SH-SY5Y (cell line): ENCODE data around the gene SAMD14.

ENCODE experiments used
- GATA2 ChIP-seq: IDR thresholded peaks from 2 replicates; pipeline ENCODE4 v1.6.1; 2011; ENCODE audit warnings: mild to moderate bottlenecking, low read depth, low read length
- GATA3 ChIP-seq: IDR thresholded peaks from 2 replicates; pipeline ENCODE4 v1.6.1; 2011; ENCODE audit warnings: low read depth, mild to moderate bottlenecking, low read length, moderate library complexity

- TF ChIP-seq GATA2 (no peak), GATA3 (no peak)
These were observed 67.4 kb downstream of the SAMD14 start for GRCh38 chr17:50062293-50063243.
